Embryonic facial prominence (tissue), 1 donor: Measurements from ENCODE around the gene ADAMTS9.

ENCODE experiments used
- DNase-seq: peaks from one replicate; pipeline ENCODE4 v3.0.0-alpha.2; 2016; ENCODE audit errors: extremely low spot score

The ADAMTS9 gene

GRCh38 chr3:64685331-64685799 lies 2.4 kb downstream of the ADAMTS9 start:
- no peak for DNase-seq

GRCh38 chr3:64684715-64685261 lies 3.0 kb downstream of the ADAMTS9 start:
- peak; percentile 20 for DNase-seq

- DNase-seq = no peak
These were observed 6.0 kb downstream of the ADAMTS9 start for GRCh38 chr3:64681827-64682226.

- no peak for DNase-seq
These were observed 6.8 kb downstream of the ADAMTS9 start for GRCh38 chr3:64681015-64681414.

GRCh38 chr3:64680334-64680733 lies 7.5 kb downstream of the ADAMTS9 start:
- DNase-seq = no peak

- no peak for DNase-seq
These were observed 9.7 kb downstream of the ADAMTS9 start for GRCh38 chr3:64677961-64678716.

- no peak for DNase-seq
These were observed 11.0 kb downstream of the ADAMTS9 start for GRCh38 chr3:64676831-64677230.

- DNase-seq = no peak
These were observed 12.0 kb downstream of the ADAMTS9 start for GRCh38 chr3:64675687-64676247.

- no peak for DNase-seq
These were observed 13.2 kb downstream of the ADAMTS9 start for GRCh38 chr3:64674591-64675076.

GRCh38 chr3:64673159-64673715 lies 14.6 kb downstream of the ADAMTS9 start:
- DNase-seq = no peak

- DNase-seq = no peak
These were observed 19.0 kb downstream of the ADAMTS9 start for GRCh38 chr3:64668582-64669510.

GRCh38 chr3:64667887-64668581 lies 19.8 kb downstream of the ADAMTS9 start:
- DNase-seq = no peak

- DNase-seq = no peak
These were observed 20.7 kb downstream of the ADAMTS9 start for GRCh38 chr3:64667138-64667537.

GRCh38 chr3:64666171-64666588 lies 21.6 kb downstream of the ADAMTS9 start:
- no peak for DNase-seq

- DNase-seq = no peak
These were observed 23.4 kb downstream of the ADAMTS9 start for GRCh38 chr3:64664397-64664796.

- no peak for DNase-seq
These were observed 28.2 kb downstream of the ADAMTS9 start for GRCh38 chr3:64659617-64659978.

GRCh38 chr3:64658001-64658400 lies 29.8 kb downstream of the ADAMTS9 start:
- DNase-seq = no peak

- DNase-seq = no peak
These were observed 31.3 kb downstream of the ADAMTS9 start for GRCh38 chr3:64656544-64656943.

GRCh38 chr3:64655160-64655559 lies 32.6 kb downstream of the ADAMTS9 start:
- no peak for DNase-seq

- DNase-seq = no peak
These were observed 33.8 kb downstream of the ADAMTS9 start for GRCh38 chr3:64654013-64654412.

- DNase-seq = no peak
These were observed 34.7 kb downstream of the ADAMTS9 start for GRCh38 chr3:64653101-64653500.
